Nephron progenitor cell (in vitro differentiated cells): ENCODE data around the gene CD3G.
"Not testable (repeated sequence)": the region's sequence is repeated elsewhere in the genome, so short reads cannot be mapped to it uniquely, and the experiment has no call there.

ENCODE experiments used
- DNase-seq: peaks from one replicate; pipeline ENCODE4 v3.0.0; 2021
- H3K27ac Mint-ChIP-seq: 2 replicates; pipeline ENCODE4 v1.8.0; 2021; ENCODE audit warnings: mild to moderate bottlenecking, moderate library complexity, mixed read lengths
- H3K27me3 Mint-ChIP-seq: 2 replicates; pipeline ENCODE4 v1.8.0; 2021; ENCODE audit warnings: mild to moderate bottlenecking, low read depth, mixed read lengths; ENCODE audit not compliant: poor library complexity
- H3K36me3 Mint-ChIP-seq: 2 replicates; pipeline ENCODE4 v1.8.0; 2021; ENCODE audit warnings: low read depth, mixed read lengths
- H3K4me1 Mint-ChIP-seq: 2 replicates; pipeline ENCODE4 v1.8.0; 2021; ENCODE audit warnings: mixed read lengths
- H3K4me3 Mint-ChIP-seq: 2 replicates; pipeline ENCODE4 v1.8.0; 2021; ENCODE audit warnings: mild to moderate bottlenecking, moderate library complexity, mixed read lengths
- H3K9me3 Mint-ChIP-seq: 2 replicates; pipeline ENCODE4 v1.8.0; 2021; ENCODE audit warnings: mild to moderate bottlenecking, moderate library complexity, mixed read lengths
- TF ChIP-seq, protein P1 (sequence below): fragments of 200-600 bp; sonication (generic); IDR thresholded peaks from 2 replicates; pipeline ENCODE4 v1.5.0; 2021; ENCODE audit warnings: antibody characterized with exemption

Gene CD3G

GRCh38 chr11:118304568-118305248, 39.4 kb upstream of the CD3G start, which contains the start of gene CD3E:
CD3E (plus strand) TSS chr11:118304730; CDS start chr11:118304953, 223 bp downstream.
- H3K4me3 Mint-ChIP-seq = no peak within 1 kb of the TSS
- TF ChIP-seq, protein P1, sequence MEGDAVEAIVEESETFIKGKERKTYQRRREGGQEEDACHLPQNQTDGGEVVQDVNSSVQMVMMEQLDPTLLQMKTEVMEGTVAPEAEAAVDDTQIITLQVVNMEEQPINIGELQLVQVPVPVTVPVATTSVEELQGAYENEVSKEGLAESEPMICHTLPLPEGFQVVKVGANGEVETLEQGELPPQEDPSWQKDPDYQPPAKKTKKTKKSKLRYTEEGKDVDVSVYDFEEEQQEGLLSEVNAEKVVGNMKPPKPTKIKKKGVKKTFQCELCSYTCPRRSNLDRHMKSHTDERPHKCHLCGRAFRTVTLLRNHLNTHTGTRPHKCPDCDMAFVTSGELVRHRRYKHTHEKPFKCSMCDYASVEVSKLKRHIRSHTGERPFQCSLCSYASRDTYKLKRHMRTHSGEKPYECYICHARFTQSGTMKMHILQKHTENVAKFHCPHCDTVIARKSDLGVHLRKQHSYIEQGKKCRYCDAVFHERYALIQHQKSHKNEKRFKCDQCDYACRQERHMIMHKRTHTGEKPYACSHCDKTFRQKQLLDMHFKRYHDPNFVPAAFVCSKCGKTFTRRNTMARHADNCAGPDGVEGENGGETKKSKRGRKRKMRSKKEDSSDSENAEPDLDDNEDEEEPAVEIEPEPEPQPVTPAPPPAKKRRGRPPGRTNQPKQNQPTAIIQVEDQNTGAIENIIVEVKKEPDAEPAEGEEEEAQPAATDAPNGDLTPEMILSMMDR = no peak
- H3K4me1 Mint-ChIP-seq = no peaks in the 10 kb centered on the region
- no peak within 1 kb of the TSS for H3K27ac Mint-ChIP-seq
- no peaks in the 10 kb centered on the region for H3K9me3 Mint-ChIP-seq
- H3K36me3 Mint-ChIP-seq = no peaks in the 10 kb centered on the region
- peaks cover 56% of the 10 kb centered on the region for H3K27me3 Mint-ChIP-seq
- DNase-seq = no peak

DNA sequence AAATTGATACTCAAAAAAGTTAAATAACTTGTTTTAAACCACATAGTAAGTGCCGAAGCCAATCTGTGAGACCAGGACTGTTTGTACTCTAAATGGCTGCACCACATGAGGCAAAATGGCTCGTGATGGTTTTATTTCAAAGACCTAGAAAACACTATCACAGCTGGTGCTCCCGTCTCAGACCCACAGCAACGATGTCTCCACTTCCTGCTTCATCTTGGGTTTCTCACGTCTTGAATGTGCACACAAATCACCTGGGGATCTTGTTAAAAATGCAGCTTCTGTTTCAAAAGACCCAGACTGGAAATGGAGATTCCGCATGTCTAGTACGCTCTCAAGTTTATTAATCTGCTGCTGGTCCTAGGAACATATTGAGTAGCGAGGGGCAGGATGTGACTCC, 38.4 kb upstream of the CD3G start:
- TF ChIP-seq, protein P1 = no peak
- DNase-seq = no peak
- no peaks in the 10 kb centered on the region for H3K9me3 Mint-ChIP-seq
- no peak overlapping the region for H3K27ac Mint-ChIP-seq
- peaks cover 51% of the 10 kb centered on the region for H3K27me3 Mint-ChIP-seq
- H3K4me3 Mint-ChIP-seq = no peak overlapping the region
- H3K4me1 Mint-ChIP-seq = no peaks in the 10 kb centered on the region
- H3K36me3 Mint-ChIP-seq = no peaks in the 10 kb centered on the region

DNA sequence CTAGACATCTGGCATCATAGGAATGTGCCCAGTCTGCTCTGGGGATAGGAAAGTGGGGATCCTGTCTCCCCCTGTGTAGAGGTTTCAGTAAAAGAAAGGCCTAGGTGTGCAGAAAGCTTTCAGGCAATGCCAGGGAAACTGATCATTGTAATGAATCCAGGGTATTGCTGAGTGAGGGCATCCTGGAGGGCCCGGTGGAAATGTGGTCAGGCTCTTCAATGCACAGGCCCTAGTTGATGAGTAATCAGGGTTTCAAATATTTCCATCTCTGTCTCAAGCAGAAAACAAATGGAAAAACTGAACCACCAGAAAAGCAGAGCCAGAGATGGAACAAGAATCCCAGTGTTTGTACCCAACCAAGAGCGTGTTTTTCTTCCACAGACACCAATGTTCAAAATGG, 37.6 kb upstream of the CD3G start:
- no peaks in the 10 kb centered on the region for H3K4me1 Mint-ChIP-seq
- peaks cover 48% of the 10 kb centered on the region for H3K27me3 Mint-ChIP-seq
- TF ChIP-seq, protein P1 = no peak
- no peak overlapping the region for H3K27ac Mint-ChIP-seq
- no peaks in the 10 kb centered on the region for H3K36me3 Mint-ChIP-seq
- no peak for DNase-seq
- no peaks in the 10 kb centered on the region for H3K9me3 Mint-ChIP-seq
- no peak overlapping the region for H3K4me3 Mint-ChIP-seq

GRCh38 chr11:118308995-118309528, 35.1 kb upstream of the CD3G start:
- not testable (repeated sequence) for H3K27ac Mint-ChIP-seq, H3K9me3 Mint-ChIP-seq, DNase-seq, H3K36me3 Mint-ChIP-seq, H3K4me3 Mint-ChIP-seq, H3K4me1 Mint-ChIP-seq
- peaks cover 37% of the 10 kb centered on the region for H3K27me3 Mint-ChIP-seq

DNA sequence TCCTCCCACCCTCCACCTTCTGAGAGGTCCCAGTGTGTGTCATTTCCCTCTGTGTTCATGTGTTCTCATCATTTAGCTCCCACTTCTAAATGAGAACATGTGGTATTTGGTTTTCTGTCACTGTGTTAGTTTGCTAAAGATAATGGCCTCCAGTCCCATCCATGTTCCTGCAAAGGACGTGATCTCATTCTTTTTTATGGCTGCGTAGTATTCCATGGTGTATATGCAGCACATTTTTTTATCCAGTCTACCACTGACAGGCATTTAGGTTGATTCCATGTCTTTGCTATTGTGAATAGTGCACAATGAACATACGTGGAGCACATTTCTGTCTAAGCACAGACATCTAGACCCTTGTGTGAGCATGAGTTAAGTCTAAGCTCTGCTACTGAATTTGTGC, 33.9 kb upstream of the CD3G start:
- peaks cover 16% of the 10 kb centered on the region for H3K4me1 Mint-ChIP-seq
- H3K27ac Mint-ChIP-seq = no peak overlapping the region
- H3K36me3 Mint-ChIP-seq = no peaks in the 10 kb centered on the region
- no peaks in the 10 kb centered on the region for H3K9me3 Mint-ChIP-seq
- TF ChIP-seq, protein P1 = no peak
- peaks cover 31% of the 10 kb centered on the region for H3K27me3 Mint-ChIP-seq
- no peak overlapping the region for H3K4me3 Mint-ChIP-seq
- no peak for DNase-seq

GRCh38 chr11:118310781-118311485, 33.2 kb upstream of the CD3G start:
- Mint-ChIP-seq H3K36me3 (no peaks in the 10 kb centered on the region), H3K27ac (no peak overlapping the region), H3K9me3 (no peaks in the 10 kb centered on the region), H3K4me3 (no peak overlapping the region), H3K4me1 (peaks cover 22% of the 10 kb centered on the region), H3K27me3 (peaks cover 28% of the 10 kb centered on the region)
- TF ChIP-seq, protein P1 = no peak
- DNase-seq = no peak
